CD4-positive, alpha-beta T cell treated with Interleukin-6 for 4 hours (primary cell): ENCODE measurements around the gene KNTC1.

Experiments
- DNase-seq: peaks from one replicate; pipeline ENCODE4 v3.0.0-alpha.2; 2020; ENCODE audit warnings: mixed read lengths

Gene KNTC1

DNA sequence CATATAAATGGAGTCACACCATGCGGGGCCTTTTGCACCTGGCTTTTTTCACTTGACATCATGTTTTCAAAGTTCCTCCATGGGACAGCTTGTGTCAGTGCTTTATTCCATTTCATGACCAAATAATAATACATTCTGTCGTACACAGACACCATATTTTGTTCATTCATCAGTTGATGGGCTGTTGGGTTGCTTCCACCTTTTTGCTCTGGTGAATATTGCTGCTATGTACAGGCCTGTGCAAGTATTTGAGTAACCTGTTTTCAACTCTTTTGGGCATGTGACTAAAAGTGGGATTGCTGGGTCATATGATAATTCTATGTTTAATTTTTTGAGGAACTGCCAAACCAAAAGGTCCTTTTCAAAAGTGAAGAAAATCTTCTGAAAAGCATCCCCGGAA is 129.2 kb downstream of the KNTC1 start:
- DNase-seq = no peak

DNA sequence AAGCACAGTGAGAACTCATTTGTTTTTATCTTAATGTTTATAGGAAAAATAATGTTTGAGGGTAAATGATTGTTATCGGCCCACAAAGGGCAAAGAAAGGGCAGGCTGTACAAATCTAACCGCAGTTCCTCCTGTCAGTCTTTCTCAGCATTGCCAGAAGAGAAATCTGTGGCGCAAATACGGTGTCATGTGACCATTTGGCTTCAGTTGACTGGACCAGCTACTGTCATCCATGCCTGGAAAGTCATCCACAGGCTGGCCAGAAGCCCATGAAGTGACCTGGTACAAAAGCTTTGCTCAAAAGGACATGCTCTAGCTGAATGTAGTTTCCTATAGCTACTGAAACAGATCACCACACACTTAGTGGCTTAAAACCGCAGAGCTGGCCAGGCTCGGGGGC is 132.5 kb downstream of the KNTC1 start:
- no peak for DNase-seq

DNA sequence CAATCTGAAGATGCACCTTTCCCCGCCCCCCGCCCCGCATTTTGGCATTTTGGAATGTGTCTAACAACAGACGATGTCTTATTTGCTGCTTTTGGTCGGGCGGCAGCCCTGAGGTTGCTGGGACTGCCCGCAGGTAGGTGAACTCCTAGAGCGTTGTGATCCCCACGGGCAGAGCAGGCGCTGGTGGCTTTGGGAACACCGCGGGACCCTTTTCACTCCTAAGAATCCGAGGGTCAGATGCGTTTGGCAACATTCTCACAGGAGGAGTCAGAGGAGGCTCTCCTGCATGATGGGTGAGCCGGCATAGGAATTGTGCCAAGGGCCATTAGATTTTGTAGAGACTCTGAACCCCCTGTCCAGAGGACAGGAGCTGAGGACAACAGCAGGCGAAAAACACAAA is 134.2 kb downstream of the KNTC1 start:
- no peak for DNase-seq

DNA sequence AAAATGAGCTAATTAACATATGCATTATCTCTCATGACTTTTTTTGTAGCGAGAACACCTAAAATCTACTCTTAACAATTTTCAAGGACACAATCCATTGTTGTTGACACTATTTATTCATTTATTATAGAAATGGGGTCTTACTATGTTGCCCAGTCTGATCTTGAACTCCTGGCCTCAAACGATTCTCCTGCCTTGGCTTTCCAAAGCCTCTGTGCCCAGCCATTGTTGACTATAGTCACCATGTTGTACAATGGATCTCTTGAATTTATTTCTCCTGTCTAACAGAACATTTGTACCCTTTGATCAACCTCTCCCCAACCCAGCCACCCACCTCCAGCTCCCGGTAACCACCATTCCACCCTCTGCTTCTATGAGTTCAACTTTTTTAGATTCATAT is 134.9 kb downstream of the KNTC1 start:
- no peak for DNase-seq

DNA sequence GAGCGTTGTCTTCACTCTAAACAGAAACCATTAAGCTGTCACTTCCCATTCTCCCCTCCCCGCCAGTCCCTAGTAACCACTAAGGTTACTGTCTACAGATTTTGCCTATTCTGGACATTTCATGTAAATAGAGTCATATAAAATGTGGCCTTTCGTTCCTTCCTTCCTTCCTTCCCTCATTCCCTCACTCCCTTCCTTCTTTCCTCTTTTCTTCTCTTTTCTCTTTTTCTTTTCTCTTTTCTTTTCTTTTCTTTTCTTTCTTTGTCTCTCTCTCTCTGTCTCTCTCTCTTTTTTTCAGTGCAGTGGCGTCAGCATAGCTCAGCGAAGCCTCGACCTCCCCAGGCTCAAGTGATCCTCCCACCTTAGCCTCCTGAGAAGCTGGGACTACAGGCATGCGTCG is 138.3 kb downstream of the KNTC1 start:
- no peak for DNase-seq

- DNase-seq = no peak
Observed at GRCh38 chr12:122665759-122666158, 138.7 kb downstream of the KNTC1 start.

GRCh38 chr12:122668268-122668667 is 141.2 kb downstream of the KNTC1 start:
- no peak for DNase-seq

DNA sequence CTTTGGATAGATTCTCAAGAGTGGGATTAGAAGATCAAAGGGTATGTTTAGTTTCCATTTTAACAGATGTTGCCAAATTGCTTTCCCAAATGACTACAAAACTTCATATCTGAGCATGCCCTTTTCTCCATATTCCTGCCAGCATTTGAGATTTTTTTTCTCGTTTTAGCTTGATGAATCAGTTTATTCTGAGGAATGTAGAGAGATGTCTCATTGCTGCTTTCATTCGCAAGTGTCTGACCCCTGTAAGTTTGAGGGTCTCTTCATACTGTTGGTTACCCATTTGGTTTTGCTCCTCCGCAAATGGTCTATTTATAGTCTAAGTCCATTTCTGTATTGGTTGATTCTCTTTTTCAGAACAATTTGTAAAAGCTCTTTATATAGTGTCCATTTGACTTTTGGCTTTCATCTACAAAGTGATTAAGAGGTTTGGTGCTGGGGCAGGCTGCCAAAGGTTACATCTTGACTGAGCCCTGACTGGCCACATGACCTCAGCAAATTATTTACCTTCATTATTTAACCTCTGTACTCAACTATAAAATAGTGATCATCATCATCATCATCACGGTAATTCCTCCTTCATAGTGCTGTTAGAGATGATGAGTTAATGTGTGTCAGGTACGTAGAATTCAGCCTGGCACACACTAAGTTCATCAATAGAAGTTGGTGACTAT is 142.5 kb downstream of the KNTC1 start:
- no peak for DNase-seq

DNA sequence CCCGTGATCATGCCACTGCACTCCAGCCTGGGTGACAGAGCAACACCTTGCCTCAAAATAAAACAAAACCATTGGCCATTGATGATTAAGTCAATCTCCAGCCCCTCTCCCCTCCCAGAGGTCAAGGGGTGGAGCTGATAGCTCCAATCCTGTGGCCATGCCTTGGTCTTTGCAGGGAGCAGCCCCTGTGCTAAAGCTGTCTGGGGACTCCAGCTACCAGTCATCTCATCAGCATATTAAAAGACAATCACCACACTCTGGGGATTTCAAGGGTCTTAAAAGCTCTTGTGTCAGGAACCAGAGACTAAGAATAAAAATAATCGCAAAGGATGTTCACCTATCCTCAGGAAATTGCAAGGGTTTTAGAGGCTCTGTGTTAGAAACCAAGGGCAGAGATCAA is 145.5 kb downstream of the KNTC1 start:
- no peak for DNase-seq
